Esophagus muscularis mucosa (tissue), 4 donors: ENCODE results near the gene BORCS8. TPM values are rescaled to one million over a fixed set of nuclear protein-coding genes. Genes with fewer than 3 reads are reported as not detected.

Source experiments
- DNase-seq: peaks from one replicate; pipeline ENCODE4 v3.0.0-alpha.2; 2017; ENCODE audit errors: extremely low spot score
- H3K27ac ChIP-seq, 4 donors: fragments of 200-600 bp; sonication (generic); replicated peaks in 1 of 4; 1 replicate in 3 of 4; 2 replicates in 1 of 4; pipeline ENCODE4 v1.5.1; 2016 to 2019; ENCODE audit warnings: mild to moderate bottlenecking in 1 of 4
- H3K27me3 ChIP-seq, 4 donors: fragments of 200-600 bp; sonication (generic); one replicate each; pipeline versions ENCODE4 v1.5.1 to v1.6.0; 2016 to 2019
- H3K36me3 ChIP-seq, 4 donors: fragments of 200-600 bp; sonication (generic); one replicate each; pipeline ENCODE4 v1.5.1; 2016 to 2019
- H3K4me1 ChIP-seq, 4 donors: fragments of 200-600 bp; sonication (generic); one replicate each; pipeline ENCODE4 v1.5.1; 2016 to 2019
- H3K4me3 ChIP-seq, 4 donors: fragments of 200-600 bp; sonication (generic); 1 replicate in 2 of 4; 2 replicates in 2 of 4; pipeline ENCODE4 v1.5.1; 2016 to 2019; ENCODE audit warnings: mild to moderate bottlenecking in 4 of 4, moderate library complexity in 1 of 4
- H3K9me3 ChIP-seq, 4 donors: fragments of 200-600 bp; sonication (generic); 1 replicate in 3 of 4; 2 replicates in 1 of 4; pipeline ENCODE4 v1.5.1; 2016 to 2019
- EP300 ChIP-seq: sonication (generic); formaldehyde crosslinking; IDR thresholded peaks from one replicate; pipeline ENCODE4 v1.6.1; 2017; ENCODE audit warnings: antibody characterized with exemption
- POLR2A ChIP-seq: fragments of 450-650 bp; IDR thresholded peaks from one replicate; pipeline ENCODE4 v1.6.1; 2017; ENCODE audit warnings: antibody characterized with exemption, moderate library complexity, mild to moderate bottlenecking, low read depth
- POLR2AphosphoS5 ChIP-seq, 2 donors: sonication (generic); formaldehyde crosslinking; IDR thresholded peaks; one replicate each; pipeline ENCODE4 v1.6.1; 2017; ENCODE audit warnings: antibody characterized with exemption in 2 of 2
- WGBS: methylation state at CpG from one replicate; pipeline ENCODE4 v1.1.5; 2018; 5-methylcytosine and 5-hydroxymethylcytosine counted together
- intact Hi-C: fragments of 100-400 bp; cut with DNase I; formaldehyde crosslinking; loops from one replicate; pipeline ENCODE4 v1.15.1; 2023
- total RNA-seq, 4 donors: library from RNA; depleted of rRNA; stranded (reverse); fragments of >200 nt; gene quantifications; one replicate each; pipeline versions ENCODE4 v1.1.0 to v1.2.1, GENCODE V29; 2016
- TF ChIP-seq, protein P1 (sequence below), 3 experiments: fragments of 200-600 bp in 2 of 3; fragments of 450-650 bp in 1 of 3; sonication (generic) in 2 of 3; IDR thresholded peaks; one replicate each; pipeline ENCODE4 v1.5.1; 2017 to 2019; ENCODE audit warnings: antibody characterized with exemption in 3 of 3, mild to moderate bottlenecking in 2 of 3, moderate library complexity in 1 of 3

The BORCS8 gene
- total RNA-seq, 4 donors from 2014 or later = 10.8 to 16.1 (median 12.5) TPM

DNA sequence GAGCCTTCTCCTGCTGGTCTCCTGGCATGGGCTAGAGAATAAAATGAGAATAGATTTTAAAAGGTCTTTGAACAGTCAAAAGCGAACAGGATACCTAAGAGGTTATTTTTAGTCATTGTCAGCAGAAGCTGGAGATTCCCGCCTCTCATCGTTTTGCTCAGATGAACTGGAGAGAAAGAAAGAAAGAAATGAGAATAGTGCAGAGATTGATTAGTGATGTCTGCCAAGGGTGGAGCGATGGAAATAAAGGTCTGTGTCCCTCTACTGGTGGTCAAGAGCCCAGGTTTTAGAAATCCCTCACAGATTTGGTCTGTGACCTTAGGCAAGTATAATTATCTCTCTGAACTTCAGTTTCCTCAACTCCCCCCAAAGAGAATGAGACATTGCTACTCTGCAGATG is 25.1 kb upstream of the BORCS8 start:
- no peak for TF ChIP-seq POLR2AphosphoS5 (IDR thresholded peaks at IDR 0.05)
- TF ChIP-seq POLR2A = no peak
- TF ChIP-seq, protein P1, sequence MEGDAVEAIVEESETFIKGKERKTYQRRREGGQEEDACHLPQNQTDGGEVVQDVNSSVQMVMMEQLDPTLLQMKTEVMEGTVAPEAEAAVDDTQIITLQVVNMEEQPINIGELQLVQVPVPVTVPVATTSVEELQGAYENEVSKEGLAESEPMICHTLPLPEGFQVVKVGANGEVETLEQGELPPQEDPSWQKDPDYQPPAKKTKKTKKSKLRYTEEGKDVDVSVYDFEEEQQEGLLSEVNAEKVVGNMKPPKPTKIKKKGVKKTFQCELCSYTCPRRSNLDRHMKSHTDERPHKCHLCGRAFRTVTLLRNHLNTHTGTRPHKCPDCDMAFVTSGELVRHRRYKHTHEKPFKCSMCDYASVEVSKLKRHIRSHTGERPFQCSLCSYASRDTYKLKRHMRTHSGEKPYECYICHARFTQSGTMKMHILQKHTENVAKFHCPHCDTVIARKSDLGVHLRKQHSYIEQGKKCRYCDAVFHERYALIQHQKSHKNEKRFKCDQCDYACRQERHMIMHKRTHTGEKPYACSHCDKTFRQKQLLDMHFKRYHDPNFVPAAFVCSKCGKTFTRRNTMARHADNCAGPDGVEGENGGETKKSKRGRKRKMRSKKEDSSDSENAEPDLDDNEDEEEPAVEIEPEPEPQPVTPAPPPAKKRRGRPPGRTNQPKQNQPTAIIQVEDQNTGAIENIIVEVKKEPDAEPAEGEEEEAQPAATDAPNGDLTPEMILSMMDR (IDR thresholded peaks at IDR 0.05) = no peak
- no peak for TF ChIP-seq EP300
- no peak overlapping the region for H3K27ac ChIP-seq
- no peaks in the 10 kb centered on the region for H3K9me3 ChIP-seq
- H3K27me3 ChIP-seq = peaks cover 0 to 84% (median 10%) of the 10 kb centered on the region in 4 donors
- intact Hi-C loops = no loop called here
- no peak for DNase-seq
- H3K36me3 ChIP-seq = no peaks in the 10 kb centered on the region
- no peaks in the 10 kb centered on the region for H3K4me1 ChIP-seq
- H3K4me3 ChIP-seq = no peak overlapping the region
- 62% methylated on average over 4 of the region's 4 CpGs for WGBS

DNA sequence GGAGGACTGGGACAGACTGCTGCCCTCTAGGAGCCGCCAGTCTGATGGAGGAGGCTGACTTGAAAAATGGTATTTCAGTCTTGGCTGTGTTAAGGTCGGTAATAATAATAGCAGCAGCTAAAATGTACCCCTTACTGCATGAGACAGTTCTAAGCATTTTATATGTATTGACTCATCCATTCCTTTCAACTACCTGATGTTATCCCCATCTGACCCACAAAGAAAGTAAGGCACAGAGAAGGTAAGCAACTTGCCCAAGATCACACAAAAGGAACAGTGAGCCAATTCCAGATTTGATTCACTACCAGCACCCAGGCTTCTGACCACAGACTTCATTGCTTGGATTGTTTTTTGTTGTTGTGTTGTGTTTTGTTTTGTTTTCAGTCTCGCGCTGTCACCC is 23.8 kb upstream of the BORCS8 start:
- Histone ChIP-seq H3K9me3 (no peaks in the 10 kb centered on the region), H3K27me3 (peaks cover 6 to 86% (median 19%) of the 10 kb centered on the region in 4 donors), H3K4me3 (no peak overlapping the region), H3K27ac (no peak overlapping the region), H3K4me1 (peaks cover 0 to 5% (median 0%) of the 10 kb centered on the region in 4 donors), H3K36me3 (no peaks in the 10 kb centered on the region)
- 79% methylated on average over 4 of the region's 4 CpGs for WGBS
- TF ChIP-seq, protein P1 (IDR thresholded peaks at IDR 0.05) = no peak
- TF ChIP-seq EP300 = no peak
- TF ChIP-seq POLR2A = no peak
- TF ChIP-seq POLR2AphosphoS5 (IDR thresholded peaks at IDR 0.05) = no peak
- no peak for DNase-seq
- intact Hi-C loops = no loop called here

DNA sequence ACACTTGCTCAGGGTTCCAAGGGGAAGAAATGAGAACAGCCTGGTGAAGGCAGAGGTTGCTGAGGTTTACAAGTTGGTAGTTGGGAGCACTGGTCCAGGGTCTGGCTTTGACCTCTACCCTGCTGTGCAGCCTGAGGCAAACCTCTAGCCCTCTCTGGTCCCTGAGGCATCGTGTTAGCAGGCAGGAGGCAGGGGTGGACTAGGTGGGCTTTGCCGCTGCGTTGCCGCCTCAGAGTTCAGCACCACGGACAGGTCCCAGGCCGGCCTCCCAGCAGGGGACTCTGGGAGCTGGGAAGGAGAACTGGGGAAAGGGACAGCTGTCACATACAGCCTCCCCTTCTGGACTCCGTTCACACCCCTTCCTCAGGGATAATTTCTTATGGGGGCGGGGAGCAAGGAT is 22.9 kb upstream of the BORCS8 start:
- Histone ChIP-seq H3K4me3 (no peak overlapping the region), H3K27me3 (peaks cover 6 to 92% (median 19%) of the 10 kb centered on the region in 4 donors), H3K9me3 (no peaks in the 10 kb centered on the region), H3K36me3 (no peaks in the 10 kb centered on the region), H3K27ac (no peak overlapping the region), H3K4me1 (peaks cover 0 to 5% (median 0%) of the 10 kb centered on the region in 4 donors)
- WGBS = 4% methylated on average over 8 of the region's 8 CpGs
- intact Hi-C loops = no loop called here
- TF ChIP-seq POLR2AphosphoS5 (IDR thresholded peaks at IDR 0.05) (no peak), EP300 (no peak), POLR2A (no peak)
- TF ChIP-seq, protein P1 (IDR thresholded peaks at IDR 0.05) = no peak
- DNase-seq = no peak

DNA sequence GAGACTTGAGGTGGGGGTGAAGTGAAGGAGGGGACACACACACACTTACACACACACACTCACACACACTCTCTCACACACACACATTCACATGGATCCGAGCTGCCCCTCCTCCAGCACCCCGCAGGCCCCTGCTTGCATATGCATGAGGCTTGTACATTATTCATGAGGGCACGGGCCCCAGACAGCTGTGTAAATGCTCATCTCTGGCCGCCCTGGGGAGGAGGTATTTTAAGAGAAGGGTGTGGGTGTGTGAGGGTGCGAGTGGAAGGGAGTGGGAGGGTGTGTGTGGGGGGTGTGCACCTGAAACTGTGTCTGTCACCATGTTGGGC is 22.2 kb upstream of the BORCS8 start:
- H3K4me1 ChIP-seq = peaks cover 0 to 5% (median 0%) of the 10 kb centered on the region in 4 donors
- H3K36me3 ChIP-seq = no peaks in the 10 kb centered on the region
- H3K27ac ChIP-seq = no peak overlapping the region
- intact Hi-C loops = no loop called here
- 3% methylated on average over 5 of the region's 5 CpGs for WGBS
- H3K4me3 ChIP-seq = no peak overlapping the region
- no peak for TF ChIP-seq EP300
- no peak for TF ChIP-seq POLR2AphosphoS5 (IDR thresholded peaks at IDR 0.05)
- TF ChIP-seq POLR2A = no peak
- TF ChIP-seq, protein P1 (IDR thresholded peaks at IDR 0.05) = no peak
- no peaks in the 10 kb centered on the region for H3K9me3 ChIP-seq
- peaks cover 6 to 98% (median 19%) of the 10 kb centered on the region in 4 donors for H3K27me3 ChIP-seq
- DNase-seq = no peak

DNA sequence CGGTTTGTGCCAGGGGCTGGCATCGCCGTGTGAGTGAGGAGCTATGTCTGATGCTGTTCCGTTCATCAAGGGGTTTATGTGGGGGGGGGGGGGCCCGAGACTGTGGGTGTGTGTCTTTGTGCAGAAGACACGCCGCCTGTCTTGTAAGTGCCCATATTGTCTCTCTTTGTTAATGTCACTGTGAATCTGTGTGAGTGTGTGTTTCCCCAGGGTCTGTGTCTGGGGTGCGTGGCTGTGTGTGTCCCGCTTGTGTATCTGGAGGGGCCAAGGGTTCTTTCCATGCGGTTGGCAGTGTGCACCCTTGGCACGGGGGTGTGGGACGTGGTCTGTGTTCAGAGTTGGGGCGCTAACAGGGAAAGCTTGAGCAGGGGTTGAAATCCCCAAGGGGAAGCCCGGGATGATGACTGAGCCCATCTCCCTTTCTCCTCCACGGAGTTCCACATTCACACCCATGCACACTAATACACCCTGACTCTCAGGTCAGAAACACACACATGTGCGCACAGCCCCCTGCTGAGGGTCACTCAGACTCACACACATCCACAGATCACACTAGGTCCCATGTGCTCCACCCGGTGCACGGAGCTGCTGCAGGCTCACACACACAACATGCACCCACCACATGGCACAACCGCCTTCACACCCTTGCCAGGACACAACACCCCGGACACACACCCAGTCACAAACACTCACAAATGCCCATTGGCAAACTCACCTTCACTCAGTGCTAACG is 21.6 kb upstream of the BORCS8 start:
- Histone ChIP-seq H3K9me3 (no peaks in the 10 kb centered on the region), H3K36me3 (no peaks in the 10 kb centered on the region), H3K27ac (no peak overlapping the region), H3K4me1 (peaks cover 0 to 5% (median 0%) of the 10 kb centered on the region in 4 donors), H3K27me3 (peaks cover 6 to 98% (median 19%) of the 10 kb centered on the region in 4 donors), H3K4me3 (no peak overlapping the region)
- no peak for DNase-seq
- TF ChIP-seq, protein P1 (IDR thresholded peaks at IDR 0.05) = no peak
- TF ChIP-seq POLR2AphosphoS5 (IDR thresholded peaks at IDR 0.05) (no peak), POLR2A (no peak), EP300 (no peak)
- WGBS = 58% methylated on average over 21 of the region's 21 CpGs
- intact Hi-C loops = no loop called here
